Right lobe of liver (tissue), 4 donors: Measurements from ENCODE around the gene KCTD7.

ENCODE experiments used
- CTCF ChIP-seq, 4 donors: fragments of 200-600 bp in 3 of 4; fragments of 450-650 bp in 1 of 4; IDR thresholded peaks; one replicate each; pipeline versions ENCODE4 v1.5.1 to v1.8.0; 2016 to 2022; ENCODE audit warnings: antibody characterized with exemption in 4 of 4, mild to moderate bottlenecking in 2 of 4
- POLR2A ChIP-seq: fragments of 450-650 bp; IDR thresholded peaks from one replicate; pipeline ENCODE4 v1.6.1; 2017; ENCODE audit warnings: antibody characterized with exemption, mild to moderate bottlenecking
- donor health status: DM: no; HTN: no; CAD: no.
- donor health status: DM: no; HTN: no; CAD: no.
- donor health status: DM: no; HTN: yes; CAD: no.

GRCh38 chr7:66668112-66668511 is 39.4 kb downstream of the KCTD7 start:
- TF ChIP-seq POLR2A (no peak), CTCF (IDR thresholded peaks at IDR 0.05) (no peak)
